IPS DF 4.7 (cell line): Measurements from ENCODE around the gene PARN.

Source experiments
- DNase-seq: peaks from one replicate; pipeline ENCODE4 v3.0.0-alpha.2; 2013; ENCODE audit warnings: low spot score; ENCODE audit errors: extremely low read depth

PARN gene

GRCh38 chr16:14529010-14529669, 100.9 kb downstream of the PARN start:
- peak; percentile 69 for DNase-seq

- DNase-seq, result no peak
Measured at GRCh38 chr16:14528306-14528705, 101.8 kb downstream of the PARN start.

GRCh38 chr16:14527411-14528044, 102.5 kb downstream of the PARN start:
- DNase-seq, result no peak

GRCh38 chr16:14525596-14525995, 104.5 kb downstream of the PARN start:
- no peak for DNase-seq

- DNase-seq, result no peak
Measured at GRCh38 chr16:14524979-14525378, 105.1 kb downstream of the PARN start.

GRCh38 chr16:14523632-14524031, 106.4 kb downstream of the PARN start:
- DNase-seq, result no peak

- DNase-seq, result no peak
Measured at GRCh38 chr16:14522671-14523070, 107.4 kb downstream of the PARN start.

GRCh38 chr16:14520753-14521152, 109.3 kb downstream of the PARN start:
- no peak for DNase-seq

GRCh38 chr16:14514967-14515366, 115.1 kb downstream of the PARN start:
- DNase-seq, result no peak

GRCh38 chr16:14513389-14514107, 116.5 kb downstream of the PARN start:
- DNase-seq, result no peak

GRCh38 chr16:14511800-14512135, 118.3 kb downstream of the PARN start:
- DNase-seq, result no peak

- no peak for DNase-seq
Measured at GRCh38 chr16:14510939-14511799, 118.9 kb downstream of the PARN start.

GRCh38 chr16:14510581-14510938, 119.5 kb downstream of the PARN start:
- DNase-seq, result no peak

- DNase-seq, result no peak
Measured at GRCh38 chr16:14509675-14510132, 120.4 kb downstream of the PARN start.

GRCh38 chr16:14509055-14509454, 121.0 kb downstream of the PARN start:
- no peak for DNase-seq

GRCh38 chr16:14505846-14506245, 124.2 kb downstream of the PARN start:
- no peak for DNase-seq

GRCh38 chr16:14502932-14503741, 126.9 kb downstream of the PARN start:
- no peak for DNase-seq

- no peak for DNase-seq
Measured at GRCh38 chr16:14502256-14502875, 127.7 kb downstream of the PARN start.

GRCh38 chr16:14501331-14502255, 128.5 kb downstream of the PARN start:
- no peak for DNase-seq
